ENCODE results near the gene MDGA2. TPM values are rescaled to one million over a fixed set of nuclear protein-coding genes. Genes with fewer than 3 reads are reported as not detected.

The MDGA2 gene
- total RNA-seq, 2 donors from 2014 or later = not detected

- Histone ChIP-seq H3K36me3 (replicated peaks in 1 of 2; ENCODE audit: insufficient read depth in 1 of 2, low read depth in 2 of 2) (no peaks in the 10 kb centered on the region), H3K9me3 (no peaks in the 10 kb centered on the region), H3K27me3 (no peaks in the 10 kb centered on the region), H3K4me3 (no peak overlapping the region), H3K27ac (no peak overlapping the region), H3K4me1 (no peaks in the 10 kb centered on the region)
- intact Hi-C loops (cut with DNase I) = no loop called here
- TF ChIP-seq, protein P1, sequence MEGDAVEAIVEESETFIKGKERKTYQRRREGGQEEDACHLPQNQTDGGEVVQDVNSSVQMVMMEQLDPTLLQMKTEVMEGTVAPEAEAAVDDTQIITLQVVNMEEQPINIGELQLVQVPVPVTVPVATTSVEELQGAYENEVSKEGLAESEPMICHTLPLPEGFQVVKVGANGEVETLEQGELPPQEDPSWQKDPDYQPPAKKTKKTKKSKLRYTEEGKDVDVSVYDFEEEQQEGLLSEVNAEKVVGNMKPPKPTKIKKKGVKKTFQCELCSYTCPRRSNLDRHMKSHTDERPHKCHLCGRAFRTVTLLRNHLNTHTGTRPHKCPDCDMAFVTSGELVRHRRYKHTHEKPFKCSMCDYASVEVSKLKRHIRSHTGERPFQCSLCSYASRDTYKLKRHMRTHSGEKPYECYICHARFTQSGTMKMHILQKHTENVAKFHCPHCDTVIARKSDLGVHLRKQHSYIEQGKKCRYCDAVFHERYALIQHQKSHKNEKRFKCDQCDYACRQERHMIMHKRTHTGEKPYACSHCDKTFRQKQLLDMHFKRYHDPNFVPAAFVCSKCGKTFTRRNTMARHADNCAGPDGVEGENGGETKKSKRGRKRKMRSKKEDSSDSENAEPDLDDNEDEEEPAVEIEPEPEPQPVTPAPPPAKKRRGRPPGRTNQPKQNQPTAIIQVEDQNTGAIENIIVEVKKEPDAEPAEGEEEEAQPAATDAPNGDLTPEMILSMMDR (IDR thresholded peaks at IDR 0.05) = no peak
- ATAC-seq (no peak), DNase-seq (no peak)
- WGBS, 2 donors = 47 to 50% methylated on average over 3 of the region's 3 CpGs
Observed at GRCh38 chr14:47276931-47277330, 398.5 kb downstream of the MDGA2 start.

GRCh38 chr14:47273939-47274338, 401.5 kb downstream of the MDGA2 start:
- no peaks in the 10 kb centered on the region for H3K36me3 ChIP-seq (replicated peaks in 1 of 2; ENCODE audit: insufficient read depth in 1 of 2, low read depth in 2 of 2)
- TF ChIP-seq, protein P1 (IDR thresholded peaks at IDR 0.05) = no peak
- TF ChIP-seq POLR2A (IDR thresholded peaks at IDR 0.05) = no peak
- H3K9me3 ChIP-seq = no peaks in the 10 kb centered on the region
- WGBS, 2 donors = 51 to 52% methylated on average over 5 of the region's 5 CpGs
- DNase-seq = no peak
- H3K4me1 ChIP-seq = no peaks in the 10 kb centered on the region
- intact Hi-C loops (cut with DNase I) = no loop called here
- no peak overlapping the region for H3K27ac ChIP-seq
- H3K4me3 ChIP-seq = no peak overlapping the region
- H3K27me3 ChIP-seq = no peaks in the 10 kb centered on the region
- no peak for ATAC-seq

DNA sequence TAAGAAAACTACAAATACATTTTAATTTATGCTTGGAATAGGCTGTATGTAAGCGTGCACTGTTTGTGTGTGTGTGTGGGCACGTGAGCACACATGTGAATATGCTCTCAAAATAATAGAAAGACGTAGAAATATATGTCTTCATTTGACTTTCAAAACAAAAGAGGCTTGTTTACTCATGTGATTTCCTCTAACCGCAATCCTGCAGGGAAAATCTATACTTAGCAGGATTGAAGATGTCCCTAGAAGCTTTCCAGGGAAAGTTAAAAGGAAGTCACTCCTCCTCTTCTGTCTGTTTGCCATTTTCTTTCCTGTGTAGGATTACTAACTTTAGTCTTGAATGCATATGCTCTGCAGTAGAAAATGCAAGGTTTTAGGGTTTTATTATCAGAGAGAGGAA, 404.7 kb downstream of the MDGA2 start:
- Histone ChIP-seq H3K4me3 (no peak overlapping the region), H3K36me3 (replicated peaks in 1 of 2; ENCODE audit: insufficient read depth in 1 of 2, low read depth in 2 of 2) (no peaks in the 10 kb centered on the region), H3K9me3 (no peaks in the 10 kb centered on the region), H3K27me3 (no peaks in the 10 kb centered on the region), H3K4me1 (no peaks in the 10 kb centered on the region), H3K27ac (no peak overlapping the region)
- WGBS, 2 donors = 48 to 55% methylated on average over 4 of the region's 4 CpGs
- TF ChIP-seq, protein P1 (IDR thresholded peaks at IDR 0.05) = no peak
- no peak for TF ChIP-seq POLR2A (IDR thresholded peaks at IDR 0.05)
- ATAC-seq (no peak), DNase-seq (no peak)
- intact Hi-C loops (cut with DNase I) = no loop called here

GRCh38 chr14:47269756-47270492, 405.5 kb downstream of the MDGA2 start:
- H3K36me3 ChIP-seq (replicated peaks in 1 of 2; ENCODE audit: insufficient read depth in 1 of 2, low read depth in 2 of 2) = no peaks in the 10 kb centered on the region
- H3K4me1 ChIP-seq = no peaks in the 10 kb centered on the region
- ATAC-seq (no peak), DNase-seq (no peak)
- no peaks in the 10 kb centered on the region for H3K9me3 ChIP-seq
- no peaks in the 10 kb centered on the region for H3K27me3 ChIP-seq
- H3K27ac ChIP-seq = no peak overlapping the region
- H3K4me3 ChIP-seq = no peak overlapping the region
- intact Hi-C loops (cut with DNase I) = no loop called here
- 65 to 71% methylated on average over 6 of the region's 6 CpGs for WGBS, 2 donors
- no peak for TF ChIP-seq POLR2A (IDR thresholded peaks at IDR 0.05)
- TF ChIP-seq, protein P1 (IDR thresholded peaks at IDR 0.05) = no peak

- Histone ChIP-seq H3K9me3 (no peaks in the 10 kb centered on the region), H3K27me3 (no peaks in the 10 kb centered on the region), H3K27ac (no peak overlapping the region), H3K36me3 (replicated peaks in 1 of 2; ENCODE audit: insufficient read depth in 1 of 2, low read depth in 2 of 2) (no peaks in the 10 kb centered on the region), H3K4me3 (no peak overlapping the region), H3K4me1 (no peaks in the 10 kb centered on the region)
- DNase-seq = no peak
- no peak for ATAC-seq
- no peak for TF ChIP-seq POLR2A (IDR thresholded peaks at IDR 0.05)
- TF ChIP-seq, protein P1 (IDR thresholded peaks at IDR 0.05) = no peak
- intact Hi-C loops (cut with DNase I) = no loop called here
- WGBS, 2 donors = 16 to 31% methylated on average over 1 of the region's 1 CpG
Observed at GRCh38 chr14:47264842-47265241, 410.6 kb downstream of the MDGA2 start.
